Measurements from ENCODE around the gene PCSK5.

PCSK5 gene

GRCh38 chr9:76082057-76082456 lies 191.6 kb downstream of the PCSK5 start:
- no peak for DNase-seq (ENCODE audit: low spot score)

GRCh38 chr9:76085596-76085995 lies 195.1 kb downstream of the PCSK5 start:
- DNase-seq (ENCODE audit: low spot score): no peak

GRCh38 chr9:76086539-76086938 lies 196.1 kb downstream of the PCSK5 start:
- no peak for DNase-seq (ENCODE audit: low spot score)

- DNase-seq (ENCODE audit: low spot score): no peak
Observed at GRCh38 chr9:76087976-76088375, 197.5 kb downstream of the PCSK5 start.

GRCh38 chr9:76090330-76090729 lies 199.9 kb downstream of the PCSK5 start:
- no peak for DNase-seq (ENCODE audit: low spot score)

GRCh38 chr9:76090909-76091308 lies 200.4 kb downstream of the PCSK5 start:
- no peak for DNase-seq (ENCODE audit: low spot score)

GRCh38 chr9:76092572-76092971 lies 202.1 kb downstream of the PCSK5 start:
- DNase-seq (ENCODE audit: low spot score): no peak

- no peak for DNase-seq (ENCODE audit: low spot score)
Observed at GRCh38 chr9:76095585-76095984, 205.1 kb downstream of the PCSK5 start.

- no peak for DNase-seq (ENCODE audit: low spot score)
Observed at GRCh38 chr9:76099516-76099915, 209.0 kb downstream of the PCSK5 start.

GRCh38 chr9:76101075-76101474 lies 210.6 kb downstream of the PCSK5 start:
- no peak for DNase-seq (ENCODE audit: low spot score)

GRCh38 chr9:76101491-76101890 lies 211.0 kb downstream of the PCSK5 start:
- no peak for DNase-seq (ENCODE audit: low spot score)

- no peak for DNase-seq (ENCODE audit: low spot score)
Observed at GRCh38 chr9:76101947-76102346, 211.5 kb downstream of the PCSK5 start.

GRCh38 chr9:76103531-76104315 lies 213.2 kb downstream of the PCSK5 start:
- DNase-seq (ENCODE audit: low spot score): no peak

GRCh38 chr9:76107482-76107881 lies 217.0 kb downstream of the PCSK5 start:
- DNase-seq (ENCODE audit: low spot score): no peak

GRCh38 chr9:76109953-76110352 lies 219.5 kb downstream of the PCSK5 start:
- no peak for DNase-seq (ENCODE audit: low spot score)

GRCh38 chr9:76112151-76112550 lies 221.7 kb downstream of the PCSK5 start:
- DNase-seq (ENCODE audit: low spot score): no peak

GRCh38 chr9:76114144-76114543 lies 223.7 kb downstream of the PCSK5 start:
- no peak for DNase-seq (ENCODE audit: low spot score)

- no peak for DNase-seq (ENCODE audit: low spot score)
Observed at GRCh38 chr9:76115396-76115795, 224.9 kb downstream of the PCSK5 start.

- DNase-seq (ENCODE audit: low spot score): no peak
Observed at GRCh38 chr9:76115982-76116646, 225.6 kb downstream of the PCSK5 start.

- DNase-seq (ENCODE audit: low spot score): no peak
Observed at GRCh38 chr9:76116913-76117312, 226.4 kb downstream of the PCSK5 start.

GRCh38 chr9:76127637-76128036 lies 237.2 kb downstream of the PCSK5 start:
- no peak for DNase-seq (ENCODE audit: low spot score)

GRCh38 chr9:76135902-76136301 lies 245.4 kb downstream of the PCSK5 start:
- no peak for DNase-seq (ENCODE audit: low spot score)

- peak; percentile 44 for DNase-seq (ENCODE audit: low spot score)
Observed at GRCh38 chr9:76136986-76137385, 246.5 kb downstream of the PCSK5 start.

GRCh38 chr9:76137931-76138330 lies 247.5 kb downstream of the PCSK5 start:
- no peak for DNase-seq (ENCODE audit: low spot score)

All from LoVo (cell line).